ENCODE measurements around the gene HACD4. TPM values are rescaled to one million over a fixed set of nuclear protein-coding genes. Genes with fewer than 3 reads are reported as not detected.
A peak's percentile ranks its signal among the peaks of the same experiment; 100 is the strongest.

The HACD4 gene
- total RNA-seq, 1 experiment from 2014 or later = 1.2 TPM

DNA sequence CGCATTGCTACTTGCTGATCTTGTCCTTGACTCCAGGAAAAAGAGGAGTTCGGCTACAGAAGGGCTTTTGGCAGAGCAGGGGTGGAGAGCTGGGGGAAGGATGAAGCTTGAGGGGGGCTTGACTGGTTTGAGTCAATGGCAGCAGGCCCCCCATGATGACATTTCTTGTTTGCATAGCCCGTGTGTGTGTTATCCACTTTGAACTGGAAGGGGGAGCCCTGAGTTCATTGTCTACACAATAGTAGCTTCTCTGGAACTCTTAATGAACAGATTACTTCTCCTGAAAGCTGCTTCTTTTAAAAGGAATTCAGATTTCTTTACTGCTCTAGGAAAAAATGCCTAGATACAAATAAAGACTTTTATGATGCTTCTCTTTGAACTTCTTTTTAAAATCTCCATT lies 44.0 kb upstream of the HACD4 start:
- ATAC-seq (peak; percentile 77), DNase-seq (ENCODE audit: low spot score) (no peak)
- ChIA-PET CTCF (interaction anchor here (0.9 to 2.7 kb wide), 3 partner anchors 36 to 108 kb away, joined by 3 to 14 read pairs (median 3); no protein-coding TSS in a partner anchor), POLR2A (no interaction called here)
- Mint-ChIP-seq H3K36me3 (no peaks in the 10 kb centered on the region), H3K27me3 (ENCODE audit: low read depth) (no peaks in the 10 kb centered on the region), H3K27ac (no peak overlapping the region), H3K4me1 (peaks cover 12% of the 10 kb centered on the region), H3K9me3 (peaks cover 7% of the 10 kb centered on the region), H3K4me3 (no peak overlapping the region)
- TF ChIP-seq HMGXB4 (CRISPR knock-in tag; IDR thresholded peaks at IDR 0.05) (no peak), NR3C1 (CRISPR knock-in tag; conservative IDR thresholded peaks at IDR 0.05; ENCODE audit: low read depth) (no peak), MAX (CRISPR knock-in tag; IDR thresholded peaks at IDR 0.05) (no peak), E2F5 (CRISPR knock-in tag; IDR thresholded peaks at IDR 0.05) (no peak), GRHL2 (CRISPR knock-in tag; IDR thresholded peaks at IDR 0.05; ENCODE audit: insufficient replicate concordance, severe bottlenecking) (no peak), ZMAT4 (CRISPR knock-in tag; IDR thresholded peaks at IDR 0.05) (no peak), CTCF (IDR thresholded peaks at IDR 0.05) (no peak), ZNF416 (CRISPR knock-in tag; IDR thresholded peaks at IDR 0.05) (no peak), ARID4B (CRISPR knock-in tag; IDR thresholded peaks at IDR 0.05; ENCODE audit: borderline replicate concordance) (no peak), ZNF512 (CRISPR knock-in tag; IDR thresholded peaks at IDR 0.05; ENCODE audit: borderline replicate concordance) (no peak)
- TF ChIP-seq, protein P1, sequence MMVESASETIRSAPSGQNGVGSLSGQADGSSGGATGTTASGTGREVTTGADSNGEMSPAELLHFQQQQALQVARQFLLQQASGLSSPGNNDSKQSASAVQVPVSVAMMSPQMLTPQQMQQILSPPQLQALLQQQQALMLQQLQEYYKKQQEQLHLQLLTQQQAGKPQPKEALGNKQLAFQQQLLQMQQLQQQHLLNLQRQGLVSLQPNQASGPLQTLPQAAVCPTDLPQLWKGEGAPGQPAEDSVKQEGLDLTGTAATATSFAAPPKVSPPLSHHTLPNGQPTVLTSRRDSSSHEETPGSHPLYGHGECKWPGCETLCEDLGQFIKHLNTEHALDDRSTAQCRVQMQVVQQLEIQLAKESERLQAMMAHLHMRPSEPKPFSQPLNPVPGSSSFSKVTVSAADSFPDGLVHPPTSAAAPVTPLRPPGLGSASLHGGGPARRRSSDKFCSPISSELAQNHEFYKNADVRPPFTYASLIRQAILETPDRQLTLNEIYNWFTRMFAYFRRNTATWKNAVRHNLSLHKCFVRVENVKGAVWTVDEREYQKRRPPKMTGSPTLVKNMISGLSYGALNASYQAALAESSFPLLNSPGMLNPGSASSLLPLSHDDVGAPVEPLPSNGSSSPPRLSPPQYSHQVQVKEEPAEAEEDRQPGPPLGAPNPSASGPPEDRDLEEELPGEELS (CRISPR knock-in tag; IDR thresholded peaks at IDR 0.05) = no peak
- TF ChIP-seq, protein P2, sequence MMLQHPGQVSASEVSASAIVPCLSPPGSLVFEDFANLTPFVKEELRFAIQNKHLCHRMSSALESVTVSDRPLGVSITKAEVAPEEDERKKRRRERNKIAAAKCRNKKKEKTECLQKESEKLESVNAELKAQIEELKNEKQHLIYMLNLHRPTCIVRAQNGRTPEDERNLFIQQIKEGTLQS (CRISPR knock-in tag; conservative IDR thresholded peaks at IDR 0.05) = no peak

Measured in WTC11 (cell line).